HCT116 (cell line): ENCODE measurements around the gene SPATC1L.

Source experiments
- CTCF ChIP-seq, 3 experiments: fragments of 200-600 bp in 1 of 3; sonication (generic) in 1 of 3; IDR thresholded peaks in 2 of 3; conservative IDR thresholded peaks in 1 of 3; 2 replicates each; pipeline ENCODE4 v1.5.1; 2012 to 2017; ENCODE audit warnings: low read depth in 2 of 3, low read length in 2 of 3, antibody characterized with exemption in 1 of 3, borderline replicate concordance in 1 of 3, control low read depth in 1 of 3, mild to moderate bottlenecking in 1 of 3, mixed read lengths in 1 of 3, mixed run types in 1 of 3, moderate library complexity in 1 of 3; ENCODE audit not compliant: insufficient read depth in 1 of 3
- JUND ChIP-seq: IDR thresholded peaks from 2 replicates; pipeline ENCODE4 v1.6.1; 2012
- POLR2AphosphoS5 ChIP-seq: IDR thresholded peaks from 2 replicates; pipeline ENCODE4 v1.6.1; 2011; ENCODE audit warnings: mild to moderate bottlenecking, low read depth, low read length, moderate library complexity

- no peak for TF ChIP-seq POLR2AphosphoS5
- TF ChIP-seq CTCF (IDR thresholded peaks at IDR 0.05 in 2 of 3, conservative IDR thresholded peaks at IDR 0.05 in 1 of 3; ENCODE audit: borderline replicate concordance in 1 of 3, insufficient read depth in 1 of 3, low read depth in 2 of 3, low read length in 2 of 3) = no peak
- no peak for TF ChIP-seq JUND
Measured at GRCh38 chr21:46125846-46126301, 58.4 kb downstream of the SPATC1L start.
